Measurements from ENCODE around the gene L1CAM.

L1CAM gene

DNA sequence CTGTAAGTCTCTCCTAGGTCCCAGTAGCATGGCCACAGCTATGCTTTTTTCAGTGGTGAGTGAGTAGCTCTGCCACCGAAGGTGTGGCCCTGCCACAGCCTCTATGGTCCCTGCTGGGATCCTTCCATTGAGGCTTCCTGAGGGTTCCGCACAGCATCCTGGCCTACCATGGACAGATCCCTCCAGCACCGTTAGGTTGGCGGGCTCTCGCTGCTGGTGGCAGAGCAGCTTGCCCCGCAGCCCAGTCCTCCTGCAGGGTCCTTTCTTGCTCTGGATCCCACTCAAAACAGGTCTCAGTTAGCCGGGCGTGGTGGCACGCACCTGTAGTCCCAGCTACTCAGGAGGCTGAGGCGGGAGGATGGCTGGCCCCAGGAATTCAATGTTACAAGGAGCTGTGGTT lies 53.2 kb downstream of the L1CAM start:
- TF ChIP-seq, protein P1, sequence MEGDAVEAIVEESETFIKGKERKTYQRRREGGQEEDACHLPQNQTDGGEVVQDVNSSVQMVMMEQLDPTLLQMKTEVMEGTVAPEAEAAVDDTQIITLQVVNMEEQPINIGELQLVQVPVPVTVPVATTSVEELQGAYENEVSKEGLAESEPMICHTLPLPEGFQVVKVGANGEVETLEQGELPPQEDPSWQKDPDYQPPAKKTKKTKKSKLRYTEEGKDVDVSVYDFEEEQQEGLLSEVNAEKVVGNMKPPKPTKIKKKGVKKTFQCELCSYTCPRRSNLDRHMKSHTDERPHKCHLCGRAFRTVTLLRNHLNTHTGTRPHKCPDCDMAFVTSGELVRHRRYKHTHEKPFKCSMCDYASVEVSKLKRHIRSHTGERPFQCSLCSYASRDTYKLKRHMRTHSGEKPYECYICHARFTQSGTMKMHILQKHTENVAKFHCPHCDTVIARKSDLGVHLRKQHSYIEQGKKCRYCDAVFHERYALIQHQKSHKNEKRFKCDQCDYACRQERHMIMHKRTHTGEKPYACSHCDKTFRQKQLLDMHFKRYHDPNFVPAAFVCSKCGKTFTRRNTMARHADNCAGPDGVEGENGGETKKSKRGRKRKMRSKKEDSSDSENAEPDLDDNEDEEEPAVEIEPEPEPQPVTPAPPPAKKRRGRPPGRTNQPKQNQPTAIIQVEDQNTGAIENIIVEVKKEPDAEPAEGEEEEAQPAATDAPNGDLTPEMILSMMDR (IDR thresholded peaks at IDR 0.05), result no peak
- TF ChIP-seq ZFX (IDR thresholded peaks at IDR 0.05; ENCODE audit: borderline replicate concordance), result no peak
- no peak overlapping the region for H3K27ac ChIP-seq

DNA sequence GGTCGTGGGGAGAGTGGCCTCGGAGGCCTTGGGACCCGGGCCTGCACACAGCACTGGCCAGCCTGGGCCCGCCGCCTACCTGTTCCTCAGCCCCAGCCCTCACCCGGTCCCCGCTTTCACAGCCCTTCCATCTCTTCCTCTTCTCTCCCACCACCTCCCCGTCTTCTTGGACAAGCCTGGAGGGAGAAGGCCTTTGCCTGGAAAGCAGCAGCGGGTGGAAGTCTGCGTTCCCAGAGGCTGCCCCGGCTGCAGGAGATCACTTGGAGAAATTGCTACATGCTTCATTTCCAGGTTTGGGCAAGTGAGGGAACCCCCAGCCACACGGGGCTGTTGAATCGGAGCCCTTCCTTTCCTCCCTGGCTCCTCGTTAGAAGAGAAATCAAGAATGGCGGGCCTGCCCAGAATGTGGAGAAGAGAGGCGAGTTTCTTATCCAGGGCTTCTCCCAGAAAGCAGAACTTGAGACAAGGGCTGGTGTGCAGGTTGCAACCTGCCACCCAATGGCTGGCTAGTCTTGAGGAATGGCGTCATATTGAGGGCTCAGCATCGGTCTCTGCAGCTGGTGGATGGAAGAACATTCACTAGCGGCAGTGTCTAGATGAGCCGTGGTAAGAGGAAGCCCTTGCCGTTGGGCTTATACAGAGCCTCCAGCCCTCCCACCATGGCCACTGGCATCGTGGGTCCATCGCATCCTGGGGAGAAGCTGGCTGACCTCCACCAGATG lies 54.4 kb downstream of the L1CAM start:
- TF ChIP-seq, protein P1 (IDR thresholded peaks at IDR 0.05), result no peak
- no peak for TF ChIP-seq ZFX (IDR thresholded peaks at IDR 0.05; ENCODE audit: borderline replicate concordance)
- H3K27ac ChIP-seq, result no peak overlapping the region

DNA sequence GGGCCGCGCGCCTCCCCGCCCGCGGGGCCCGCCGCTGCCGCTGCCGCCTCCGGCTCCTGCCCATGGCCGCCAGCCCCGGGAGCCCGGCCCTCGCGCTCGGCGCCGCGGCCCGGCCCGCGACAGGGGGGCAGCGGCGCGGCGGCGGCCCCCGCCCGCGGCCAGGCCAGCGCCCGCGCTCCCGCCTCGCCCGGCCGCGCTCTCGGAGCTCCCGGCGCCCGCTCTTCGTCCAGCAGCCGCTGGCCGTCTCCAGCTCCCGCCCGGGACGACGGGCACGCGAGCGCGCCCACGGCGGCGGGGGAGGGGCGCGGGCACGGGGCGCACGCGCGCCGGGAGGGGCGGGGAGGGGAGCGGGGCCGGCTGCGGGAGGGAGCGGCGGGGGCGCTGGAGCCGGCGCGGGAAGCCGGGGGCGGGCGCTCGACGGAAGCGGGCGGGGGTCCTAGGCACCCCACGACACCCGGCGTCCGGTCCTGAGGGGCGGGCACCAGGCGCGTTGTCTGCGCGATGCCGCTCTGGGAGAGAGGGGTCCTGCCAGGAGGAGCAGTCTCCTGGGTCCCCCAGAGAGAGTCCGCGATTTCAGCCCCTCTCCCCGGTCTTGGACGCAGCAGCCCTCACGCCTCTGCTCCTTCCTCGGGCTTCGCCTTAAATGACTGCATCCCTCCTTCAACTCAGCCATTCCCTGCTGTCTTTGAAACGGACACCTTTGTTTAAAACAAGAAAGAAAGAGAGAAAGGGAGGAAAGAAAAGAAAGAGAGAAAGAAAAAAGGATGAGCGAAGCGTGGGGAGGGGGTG lies 55.1 kb downstream of the L1CAM start:
- TF ChIP-seq, protein P1 (IDR thresholded peaks at IDR 0.05), result no peak
- TF ChIP-seq ZFX (IDR thresholded peaks at IDR 0.05; ENCODE audit: borderline replicate concordance), result no peak
- H3K27ac ChIP-seq, result no peak overlapping the region

DNA sequence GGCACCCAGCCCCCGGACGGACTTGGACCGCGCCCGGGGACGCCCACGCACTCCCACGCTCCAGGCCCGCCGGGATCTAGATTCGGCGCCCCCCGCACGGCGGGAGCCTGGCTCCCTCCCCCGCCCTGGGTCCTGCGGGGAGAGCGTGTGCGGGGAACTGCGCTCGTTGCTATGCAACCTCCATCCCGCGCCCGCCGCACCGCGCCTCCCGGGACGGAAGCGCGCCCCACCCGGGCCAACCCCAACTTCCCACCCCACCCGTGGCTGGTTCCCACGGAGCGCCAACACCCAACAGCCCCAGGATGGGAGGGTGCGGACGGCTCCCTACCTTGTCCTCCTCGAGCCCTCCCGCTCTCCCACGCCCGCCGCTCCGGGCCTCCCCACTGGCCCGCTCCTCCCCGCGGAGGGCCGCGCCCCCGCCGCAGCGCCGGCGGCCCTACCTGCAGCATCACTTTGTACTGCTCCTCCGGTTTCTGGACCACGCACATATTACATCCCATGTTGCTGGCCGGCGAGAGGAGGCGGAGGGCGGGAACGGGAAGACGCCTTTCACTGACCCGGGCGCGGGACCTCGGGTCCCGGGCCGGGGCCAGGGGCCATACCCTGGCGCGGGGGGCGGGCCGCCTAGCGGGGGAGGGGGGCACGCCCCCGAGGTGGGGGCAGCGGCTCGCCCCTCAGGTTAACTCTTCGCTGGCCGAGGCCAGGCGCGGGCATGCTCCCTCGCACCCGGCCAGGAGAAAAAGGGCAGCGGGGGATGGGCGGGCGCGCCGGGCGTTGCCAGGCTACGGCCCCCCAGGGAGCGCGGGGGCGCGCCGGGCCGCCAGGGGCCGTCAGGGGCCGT lies 56.0 kb downstream of the L1CAM start, which contains the start of gene PDZD4:
Gene PDZD4, minus strand, starts transcription at position 746 of the 841 bp plus-strand sequence. Its CDS starts 246 bp downstream, at position 500.
- TF ChIP-seq, protein P1 (IDR thresholded peaks at IDR 0.05), result no peak
- no peak for TF ChIP-seq ZFX (IDR thresholded peaks at IDR 0.05; ENCODE audit: borderline replicate concordance)
- H3K27ac ChIP-seq, result no peak within 1 kb of the TSS

DNA sequence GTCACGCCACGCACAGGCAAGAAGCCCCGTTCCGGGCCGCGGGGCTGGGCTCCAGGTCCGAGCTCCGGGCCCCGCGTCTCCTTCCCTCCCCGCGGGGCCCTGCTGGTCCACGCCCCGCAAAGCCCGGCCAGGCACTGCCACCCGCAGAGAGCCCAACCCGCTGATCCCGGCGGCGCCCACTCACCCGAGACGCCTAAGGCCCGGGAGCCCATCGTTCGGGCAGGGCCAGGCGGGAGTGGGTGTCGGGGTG lies 56.5 kb downstream of the L1CAM start:
- H3K27ac ChIP-seq, result no peak overlapping the region
- TF ChIP-seq, protein P1 (IDR thresholded peaks at IDR 0.05), result no peak
- TF ChIP-seq ZFX (IDR thresholded peaks at IDR 0.05; ENCODE audit: borderline replicate concordance), result no peak

DNA sequence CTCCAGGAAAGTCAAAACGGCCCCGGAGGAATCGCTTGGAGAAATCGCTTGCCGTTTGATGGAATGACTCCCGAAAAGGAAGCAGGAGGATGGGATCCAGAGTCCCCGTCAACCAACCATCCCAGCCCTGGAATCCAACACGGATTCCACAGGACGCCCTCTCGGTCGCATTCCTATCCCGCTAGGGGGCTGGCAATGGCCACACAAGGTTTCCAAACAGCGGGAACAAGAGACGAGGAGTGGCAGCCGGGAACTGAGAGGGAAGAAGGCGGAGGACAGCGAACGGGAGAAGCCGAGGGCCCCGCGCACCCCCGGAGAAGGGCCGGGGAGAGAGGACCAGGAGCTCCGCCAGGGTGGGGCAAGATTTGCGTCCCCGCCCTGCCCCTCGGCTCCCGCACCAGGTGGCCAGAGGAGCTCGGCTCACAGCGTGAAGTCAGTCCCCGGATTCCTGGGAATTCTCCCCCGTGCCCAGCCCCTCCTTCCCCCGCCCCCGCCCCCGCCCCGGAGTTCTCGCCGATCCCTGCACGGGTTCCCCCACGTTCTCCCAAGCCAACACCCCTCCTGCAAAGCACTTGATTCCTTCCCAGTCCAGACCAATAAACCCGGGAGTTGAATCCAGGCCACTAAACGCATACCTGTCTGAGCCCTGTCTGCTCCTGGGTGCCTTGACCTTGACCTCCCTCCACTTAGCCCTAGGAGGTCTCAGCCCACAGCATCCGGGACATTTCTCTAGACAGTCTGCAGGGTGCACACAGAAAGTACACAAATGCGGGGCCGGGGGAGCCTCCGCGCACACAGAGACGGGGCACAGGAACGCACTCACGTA lies 57.0 kb downstream of the L1CAM start:
- H3K27ac ChIP-seq, result no peak overlapping the region
- TF ChIP-seq, protein P1 (IDR thresholded peaks at IDR 0.05), result no peak
- no peak for TF ChIP-seq ZFX (IDR thresholded peaks at IDR 0.05; ENCODE audit: borderline replicate concordance)

Data from 22Rv1 (cell line).